Neural progenitor cell (in vitro differentiated cells): ENCODE measurements around the gene SH3BGR.

Source experiments
- CTCF ChIP-seq: fragments of 200-600 bp; sonication (generic); IDR thresholded peaks from 2 replicates; pipeline ENCODE4 v1.5.1; 2017; ENCODE audit warnings: antibody characterized with exemption, mild to moderate bottlenecking
- EZH2 ChIP-seq: fragments of 200-600 bp; sonication (generic); IDR thresholded peaks from 2 replicates; pipeline ENCODE4 v1.6.1; 2017; ENCODE audit warnings: antibody characterized with exemption, mild to moderate bottlenecking, moderate library complexity
- EZH2phosphoT487 ChIP-seq: fragments of 200-600 bp; sonication (generic); IDR thresholded peaks from 2 replicates; pipeline ENCODE4 v1.6.1; 2017; ENCODE audit warnings: antibody characterized with exemption

DNA sequence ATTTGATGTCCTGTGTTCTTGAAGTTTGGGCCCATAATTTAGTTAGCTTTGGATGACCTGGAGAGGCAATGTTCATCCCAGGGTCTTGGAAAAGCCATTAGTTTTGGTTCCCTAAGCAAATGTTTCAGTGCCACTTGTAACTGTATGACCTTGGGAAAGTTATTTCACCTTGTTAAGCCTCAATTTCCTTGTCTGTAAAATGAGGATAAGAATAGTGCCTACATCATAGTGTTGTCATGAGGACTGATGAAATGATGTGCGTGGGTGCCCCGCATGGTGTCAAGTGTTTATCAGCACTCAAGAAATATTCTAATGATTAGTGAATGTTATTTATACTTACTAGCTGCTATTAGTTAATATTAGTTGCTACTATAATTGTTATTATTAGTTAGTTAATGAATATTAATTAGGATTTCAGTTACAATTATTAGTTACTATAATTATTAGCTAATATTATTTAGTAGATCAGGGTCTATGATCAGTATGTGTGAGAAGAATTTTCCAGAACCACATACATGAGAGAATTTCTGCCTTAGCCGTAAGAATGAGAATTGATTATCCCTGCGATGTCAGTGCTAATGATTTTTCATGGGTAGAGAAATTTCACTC, 1.9 kb downstream of the SH3BGR start:
- TF ChIP-seq CTCF (no peak), EZH2phosphoT487 (no peak), EZH2 (no peak)
